CD4-positive, alpha-beta T cell treated with Interleukin-6 at 100 ng/mL for 8 hours (primary cell): ENCODE results near the gene MAST1.
"Not testable (repeated sequence)": the region's sequence is repeated elsewhere in the genome, so short reads cannot be mapped to it uniquely, and the experiment has no call there.

Experiments
- DNase-seq: peaks from one replicate; pipeline ENCODE4 v3.0.0-alpha.2; 2020; ENCODE audit warnings: mixed read lengths, low spot score

MAST1 gene

DNA sequence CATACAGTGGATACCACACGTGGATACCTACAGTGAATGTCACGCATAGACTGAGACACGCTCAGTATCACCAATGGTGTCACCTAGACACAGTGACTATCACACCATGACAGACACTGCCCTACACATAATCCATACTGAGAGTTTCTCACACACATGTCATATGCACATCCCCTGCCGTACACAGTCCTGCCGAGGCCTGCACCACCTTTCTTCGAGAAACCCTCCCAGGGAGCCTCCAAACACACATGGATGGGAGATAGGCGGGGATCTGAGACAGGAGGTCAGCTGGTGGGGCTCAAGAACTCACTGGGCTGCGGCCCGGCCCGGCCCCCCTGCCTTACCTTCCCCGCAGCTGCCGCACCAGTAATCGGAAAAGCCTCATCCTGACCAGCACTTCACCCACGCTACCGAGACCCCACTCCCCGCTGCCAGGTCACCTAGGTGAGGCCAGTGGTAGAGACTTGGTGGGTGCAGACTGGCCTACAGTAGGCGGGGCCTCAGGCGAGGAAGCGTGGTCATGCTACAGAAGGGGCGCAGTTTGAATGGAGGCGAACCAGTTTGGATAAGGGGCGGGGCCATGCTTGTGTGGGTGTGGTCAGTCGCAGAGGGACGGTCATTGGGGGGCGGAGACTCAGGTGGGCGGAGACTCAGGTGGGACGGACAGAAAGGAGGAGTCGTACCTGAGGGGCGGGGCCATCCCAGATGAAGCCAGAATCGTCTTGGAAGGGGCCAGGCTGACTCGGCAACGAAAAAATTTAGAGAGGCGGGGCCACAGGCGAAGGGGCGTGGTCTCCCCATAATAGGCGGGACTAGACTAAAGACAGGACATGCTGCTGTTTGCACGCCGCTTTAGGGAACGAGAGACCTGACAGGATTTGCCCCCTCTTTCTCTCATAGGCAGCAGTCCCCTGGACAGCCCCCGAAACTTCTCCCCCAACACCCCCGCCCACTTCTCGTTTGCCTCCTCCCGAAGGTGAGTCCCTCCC is 2.1 kb downstream of the MAST1 start:
- DNase-seq: no peak

DNA sequence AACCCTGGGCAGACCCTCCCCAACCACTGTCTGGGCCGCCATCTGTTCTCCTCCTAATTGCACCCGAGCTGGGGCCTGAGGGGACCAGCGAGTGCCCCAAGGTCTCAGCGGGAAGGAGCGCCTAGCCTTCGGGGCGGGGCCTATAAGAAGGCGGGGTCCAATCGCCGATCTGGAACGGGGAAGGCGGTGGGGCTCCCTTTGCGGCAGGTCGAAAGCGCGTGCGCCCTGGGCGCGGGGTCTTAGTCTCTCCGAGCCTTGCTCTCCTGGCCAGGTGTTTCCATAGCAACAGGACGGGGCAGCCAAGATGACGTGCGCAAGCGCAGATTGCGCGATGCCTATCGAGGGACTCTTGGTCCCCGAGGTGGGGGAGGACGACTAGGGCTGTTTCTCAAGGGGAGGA is 2.8 kb downstream of the MAST1 start:
- no peak for DNase-seq

DNA sequence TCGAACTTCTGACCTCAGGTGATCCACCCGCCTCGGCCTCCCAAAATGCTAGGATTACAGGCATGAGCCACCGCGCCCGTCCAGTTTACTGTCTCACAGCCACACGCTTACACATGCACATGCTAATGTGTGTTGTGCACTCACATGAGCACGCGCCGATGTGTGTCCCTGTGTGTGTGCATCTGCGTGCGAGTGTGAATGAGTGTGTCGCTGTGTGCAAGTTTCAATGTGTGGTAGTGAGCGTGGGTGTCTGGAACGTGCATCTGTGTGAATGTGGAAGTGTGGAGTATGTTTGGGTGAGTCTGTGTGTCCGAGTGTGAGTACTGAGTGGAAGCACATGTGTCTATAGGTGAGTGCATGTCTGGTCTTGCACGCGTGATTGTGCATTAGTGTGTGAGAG is 4.2 kb downstream of the MAST1 start:
- DNase-seq: no peak

DNA sequence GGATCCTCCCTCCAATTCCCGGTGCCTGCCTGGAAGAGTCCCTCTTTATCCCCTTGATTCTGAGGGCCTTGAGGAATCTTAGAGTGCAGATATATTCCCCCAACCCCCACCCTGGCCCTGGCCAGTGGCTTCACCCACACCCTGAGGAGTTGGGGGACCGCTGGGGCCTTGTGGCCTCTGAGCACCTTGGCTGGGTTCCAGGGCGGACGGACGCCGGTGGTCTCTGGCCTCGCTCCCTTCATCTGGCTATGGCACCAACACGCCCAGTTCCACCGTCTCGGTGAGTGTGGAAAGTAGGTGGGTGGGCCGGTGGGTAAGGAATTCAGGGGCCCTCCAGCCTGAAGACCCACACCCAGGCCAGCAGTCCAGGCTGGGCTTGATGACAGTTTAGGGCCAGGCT is 5.0 kb downstream of the MAST1 start:
- no peak for DNase-seq

DNA sequence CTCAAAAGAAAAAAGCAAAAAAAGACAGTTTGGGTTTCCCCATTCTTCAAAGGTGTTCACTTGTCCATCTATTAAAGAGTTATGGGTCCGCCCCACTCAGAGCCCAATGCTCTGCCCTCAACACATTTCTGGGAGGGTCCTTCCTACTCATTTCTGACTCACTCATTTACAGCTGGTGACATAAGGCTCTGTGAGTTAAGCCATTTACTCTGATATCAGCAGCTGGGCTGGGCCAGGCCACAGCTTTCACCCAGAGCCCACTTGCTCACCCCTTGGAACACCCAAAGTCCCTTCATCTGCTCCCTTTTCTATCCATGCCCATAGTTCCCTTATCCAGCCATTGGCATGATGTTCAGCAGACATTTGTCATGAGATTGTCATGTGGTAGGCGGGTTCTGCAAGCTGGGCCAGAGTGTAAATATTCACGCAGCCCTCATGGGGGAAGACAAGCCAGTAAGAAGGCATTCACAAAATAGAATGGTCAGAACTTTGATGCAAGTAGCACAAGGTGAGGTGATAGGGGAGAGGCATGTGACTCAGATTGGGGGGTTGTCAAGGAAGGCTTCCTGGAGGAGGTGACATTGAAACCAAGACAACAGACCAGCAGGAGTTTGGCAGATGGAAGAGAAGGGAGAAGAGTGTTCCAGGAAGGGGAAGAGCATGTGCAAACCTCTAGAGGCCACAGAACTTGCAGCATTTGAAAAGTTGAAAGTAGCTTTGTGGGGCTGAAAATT is 5.9 kb downstream of the MAST1 start:
- DNase-seq: no peak

DNA sequence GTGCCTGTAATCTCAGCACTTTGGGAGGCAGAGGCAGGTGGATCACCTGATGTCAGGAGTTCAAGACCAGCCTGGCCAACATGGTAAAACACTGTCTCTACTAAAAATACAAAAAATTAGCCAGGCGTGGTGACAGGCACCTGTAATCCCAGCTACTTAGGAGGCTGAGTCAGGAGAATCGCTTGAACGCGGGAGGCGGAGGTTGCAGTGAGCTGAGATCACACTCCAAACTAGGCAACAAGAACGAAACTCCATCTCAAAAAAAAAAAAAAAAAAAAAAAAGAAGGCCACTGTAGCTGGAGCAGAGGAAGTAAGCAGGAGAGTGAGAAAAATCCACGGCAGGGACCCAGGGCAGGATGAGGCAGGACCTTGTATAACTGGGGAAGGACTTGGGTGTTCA is 8.3 kb downstream of the MAST1 start:
- not testable (repeated sequence) for DNase-seq

DNA sequence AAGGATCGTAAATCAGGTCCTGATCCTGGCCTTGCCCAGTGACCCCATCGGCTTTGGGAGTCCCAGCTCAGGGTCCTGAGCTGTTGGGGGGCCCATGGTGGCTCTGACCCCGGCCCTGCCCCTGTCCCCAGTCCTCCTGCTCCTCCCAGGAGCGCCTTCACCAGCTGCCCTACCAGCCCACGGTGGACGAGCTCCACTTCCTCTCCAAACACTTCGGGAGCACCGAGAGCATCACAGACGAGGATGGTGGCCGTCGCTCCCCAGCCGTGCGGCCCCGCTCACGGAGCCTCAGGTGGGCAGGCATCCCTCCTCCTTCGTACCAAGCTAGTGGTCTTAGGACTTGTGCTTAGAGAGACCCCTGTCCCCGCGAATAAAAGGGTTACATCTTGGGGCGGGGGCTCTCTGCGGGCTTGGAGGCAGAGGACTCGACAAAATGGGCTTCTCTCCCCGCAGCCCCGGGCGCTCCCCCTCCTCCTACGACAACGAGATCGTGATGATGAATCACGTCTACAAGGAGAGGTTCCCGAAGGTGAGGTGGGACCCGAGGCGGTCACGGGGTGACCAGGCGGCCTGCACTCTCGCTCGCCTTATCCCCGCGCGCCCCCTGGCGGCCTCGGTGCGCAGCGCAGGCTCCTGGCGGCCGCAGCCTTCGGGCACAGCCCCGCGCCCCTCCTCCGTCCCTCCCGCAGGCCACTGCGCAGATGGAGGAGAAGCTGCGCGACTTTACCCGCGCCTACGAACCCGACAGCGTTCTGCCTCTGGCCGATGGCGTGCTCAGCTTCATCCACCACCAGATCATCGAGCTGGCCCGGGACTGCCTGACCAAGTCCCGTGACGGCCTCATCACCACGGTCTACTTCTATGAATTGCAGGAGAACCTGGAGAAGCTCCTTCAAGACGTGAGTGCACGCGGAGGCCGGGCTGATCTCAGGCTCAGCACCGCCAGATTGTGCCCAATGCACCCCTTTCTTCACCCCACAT is 9.1 kb downstream of the MAST1 start:
- peak; percentile 65 for DNase-seq

DNA sequence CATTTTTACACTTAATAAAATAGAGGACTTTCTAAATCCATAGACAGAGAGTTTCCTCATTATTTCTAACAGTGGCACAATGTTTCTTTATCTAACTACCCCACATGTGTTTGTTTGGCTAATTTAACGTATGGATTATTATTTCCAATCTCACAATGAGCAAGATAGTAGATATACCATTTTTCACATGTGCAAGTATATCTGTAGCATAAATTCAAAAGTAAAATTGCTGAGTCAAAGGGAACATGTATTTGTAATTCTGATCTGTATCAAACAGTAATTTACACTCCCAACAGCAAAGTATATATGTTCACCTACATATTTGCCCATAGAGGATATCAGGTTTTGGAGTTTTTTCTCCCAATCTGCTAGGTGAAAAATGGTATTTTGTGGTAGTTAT is 18.3 kb downstream of the MAST1 start:
- no peak for DNase-seq

DNA sequence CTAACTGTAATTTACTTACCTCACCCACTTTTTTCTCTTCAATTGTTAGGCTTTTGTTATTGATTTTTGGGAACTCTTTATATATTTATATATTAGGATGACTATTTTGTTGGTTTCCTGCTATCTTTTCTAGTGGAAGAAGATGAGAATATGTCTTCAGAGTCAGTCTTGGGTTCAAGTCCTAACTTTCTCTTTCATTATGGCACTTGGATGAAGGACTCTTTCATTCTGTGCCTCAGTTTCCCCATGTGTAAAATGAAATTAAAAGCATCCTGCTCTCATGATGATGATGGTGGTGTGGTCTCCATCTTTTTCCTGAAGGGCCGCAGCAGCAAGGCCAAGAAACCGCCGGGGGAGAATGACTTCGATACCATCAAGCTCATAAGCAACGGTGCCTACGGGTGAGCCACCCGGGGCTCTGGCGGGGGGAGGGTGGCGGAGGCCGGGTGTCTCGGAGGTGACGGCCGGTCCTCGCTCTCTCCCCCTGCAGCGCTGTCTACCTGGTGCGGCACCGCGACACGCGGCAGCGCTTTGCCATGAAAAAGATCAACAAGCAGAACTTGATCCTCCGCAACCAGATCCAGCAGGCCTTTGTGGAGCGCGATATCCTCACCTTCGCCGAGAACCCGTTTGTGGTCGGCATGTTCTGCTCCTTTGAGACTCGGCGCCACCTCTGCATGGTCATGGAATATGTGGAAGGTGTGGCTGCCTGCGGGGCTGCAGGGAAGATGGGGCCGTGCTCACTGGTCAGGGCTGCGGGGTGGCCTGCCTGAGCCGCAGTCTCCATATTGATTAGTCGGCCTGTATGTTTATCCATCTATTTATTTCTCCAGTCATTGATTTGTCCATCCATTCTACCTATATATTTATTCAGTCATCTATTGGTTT is 20.0 kb downstream of the MAST1 start:
- no peak for DNase-seq

DNA sequence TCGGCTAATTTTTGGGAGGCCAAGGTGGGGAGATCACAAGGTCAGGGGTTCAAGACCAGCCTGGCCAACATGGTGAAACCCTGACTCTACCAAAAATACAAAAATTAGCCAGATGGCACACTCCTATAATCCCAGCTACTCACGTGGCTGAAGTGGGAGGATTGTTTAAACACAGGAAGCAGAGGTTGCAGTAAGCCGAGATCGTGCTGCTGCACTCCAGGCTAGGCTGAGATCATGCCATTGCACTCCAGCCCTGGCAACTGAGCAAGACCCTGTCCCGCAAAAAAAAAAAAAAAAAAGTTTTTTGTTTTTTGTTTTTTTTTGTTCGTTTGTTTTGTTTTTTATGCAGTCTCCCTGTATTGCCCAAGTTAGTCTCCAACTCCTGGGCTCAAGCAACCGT is 21.2 kb downstream of the MAST1 start:
- DNase-seq: no peak

DNA sequence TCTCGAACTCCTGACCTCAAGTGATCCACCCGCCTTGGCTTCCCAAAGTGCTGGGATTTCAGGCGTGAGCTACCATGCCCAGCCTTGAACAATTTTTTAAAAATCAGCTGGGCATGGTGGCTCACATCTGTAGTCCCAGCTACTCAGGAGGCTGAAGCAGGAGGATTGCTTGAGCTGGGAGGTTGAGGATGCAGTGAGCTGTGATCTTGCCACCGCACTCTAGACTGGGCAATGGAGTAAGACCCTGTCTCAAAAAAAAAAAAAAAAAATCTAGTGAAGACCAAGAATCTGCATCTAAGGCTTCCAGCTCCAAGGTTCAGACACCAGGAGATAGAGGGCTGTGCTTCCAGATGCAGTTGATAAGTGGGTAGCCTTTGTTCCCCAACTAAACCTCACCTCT is 25.8 kb downstream of the MAST1 start:
- DNase-seq: no peak

DNA sequence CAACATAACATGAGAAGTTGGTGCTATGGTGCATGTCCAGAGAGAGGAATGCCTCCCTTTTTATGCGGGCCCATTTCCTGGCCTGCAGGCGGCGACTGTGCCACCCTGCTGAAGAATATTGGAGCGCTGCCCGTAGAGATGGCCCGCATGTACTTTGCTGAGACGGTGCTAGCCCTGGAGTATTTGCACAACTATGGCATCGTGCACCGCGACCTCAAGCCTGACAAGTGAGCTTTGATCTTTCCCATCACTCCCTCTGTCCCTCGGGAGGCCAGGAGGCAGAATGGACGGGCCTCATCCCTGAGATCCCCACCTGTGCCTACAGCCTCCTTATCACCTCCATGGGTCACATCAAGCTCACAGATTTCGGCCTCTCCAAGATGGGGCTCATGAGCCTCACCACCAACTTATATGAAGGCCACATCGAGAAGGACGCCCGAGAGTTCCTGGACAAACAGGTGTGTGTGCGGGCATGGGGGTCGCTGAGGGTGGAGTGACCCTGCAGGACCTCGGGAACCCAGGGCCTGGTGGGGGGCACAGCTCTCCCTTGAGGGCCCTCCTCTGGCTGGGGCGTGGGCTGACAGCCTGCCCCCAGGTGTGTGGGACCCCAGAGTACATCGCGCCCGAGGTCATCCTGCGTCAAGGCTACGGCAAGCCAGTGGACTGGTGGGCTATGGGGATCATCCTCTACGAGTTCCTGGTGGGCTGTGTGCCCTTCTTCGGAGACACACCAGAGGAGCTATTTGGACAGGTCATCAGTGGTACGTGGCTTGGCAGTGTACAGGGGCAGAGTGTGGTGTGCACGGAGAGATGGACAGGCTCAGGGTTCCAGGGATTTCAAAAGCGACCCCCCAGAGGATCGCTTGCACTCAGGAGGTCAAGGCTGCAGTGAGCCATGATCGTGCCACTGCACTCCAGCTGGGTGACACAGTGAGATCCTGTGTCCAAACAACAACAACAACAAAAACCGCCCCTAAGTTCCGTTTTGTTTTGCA is 26.7 kb downstream of the MAST1 start:
- no peak for DNase-seq

DNA sequence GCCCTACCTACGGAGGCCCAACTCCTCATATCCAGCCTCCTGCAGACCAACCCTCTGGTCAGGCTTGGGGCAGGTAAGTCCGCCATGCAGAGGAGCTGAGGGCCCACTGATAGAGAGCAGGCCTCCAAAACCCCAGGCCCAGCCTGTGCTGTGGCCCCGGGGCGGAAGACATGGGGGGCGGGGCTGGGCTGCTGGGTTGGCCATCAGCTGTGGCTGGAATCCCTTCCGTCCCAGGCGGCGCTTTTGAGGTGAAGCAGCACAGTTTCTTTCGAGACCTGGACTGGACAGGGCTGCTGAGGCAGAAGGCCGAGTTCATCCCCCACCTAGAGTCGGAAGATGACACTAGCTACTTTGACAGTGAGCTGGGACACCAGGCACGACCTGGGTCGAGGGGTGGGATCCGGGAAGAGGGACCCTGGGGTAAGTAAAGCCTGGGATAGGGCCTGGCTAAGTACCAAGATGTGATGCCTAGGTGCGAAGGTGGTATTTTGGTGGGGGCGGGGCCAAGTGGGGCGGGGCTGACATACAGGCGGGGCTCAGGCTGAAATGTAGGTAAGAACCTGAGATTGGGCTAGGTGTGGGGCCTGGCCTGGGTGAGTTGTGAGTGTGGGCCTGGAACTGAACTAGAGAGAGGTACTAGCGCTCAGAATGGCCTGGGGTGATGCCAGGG is 27.6 kb downstream of the MAST1 start:
- DNase-seq: no peak

DNA sequence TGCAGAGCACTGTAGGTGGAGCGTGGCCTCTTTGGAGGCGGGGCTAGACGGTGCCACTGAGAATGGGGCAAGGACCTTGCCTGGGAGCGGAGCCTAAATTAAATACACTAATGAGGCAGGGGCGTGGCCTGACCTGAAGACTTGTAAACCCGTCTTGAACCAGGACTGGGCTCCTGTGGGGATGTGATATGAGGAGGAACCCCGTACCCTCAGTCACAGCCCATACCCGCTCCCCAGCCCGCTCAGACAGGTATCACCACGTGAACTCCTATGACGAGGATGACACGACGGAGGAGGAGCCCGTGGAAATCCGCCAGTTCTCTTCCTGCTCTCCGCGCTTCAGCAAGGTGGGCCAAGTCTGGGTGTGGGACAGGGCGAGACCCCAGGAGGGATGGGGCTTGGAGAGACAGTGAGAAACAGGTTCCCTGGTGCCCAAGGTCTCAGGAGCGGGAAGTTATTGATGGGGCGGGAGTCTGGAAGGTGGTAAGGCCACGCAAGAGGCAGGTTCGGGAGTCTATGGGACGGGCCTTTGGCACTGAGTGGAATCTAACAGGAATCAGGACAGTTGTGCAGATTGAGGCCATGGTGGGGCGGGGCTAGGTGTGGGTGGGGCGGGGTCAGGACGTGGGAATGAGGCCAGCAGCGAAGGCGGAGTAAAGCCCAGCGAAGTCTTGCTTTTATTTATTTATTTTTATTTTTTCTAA is 28.3 kb downstream of the MAST1 start:
- DNase-seq: no peak

DNA sequence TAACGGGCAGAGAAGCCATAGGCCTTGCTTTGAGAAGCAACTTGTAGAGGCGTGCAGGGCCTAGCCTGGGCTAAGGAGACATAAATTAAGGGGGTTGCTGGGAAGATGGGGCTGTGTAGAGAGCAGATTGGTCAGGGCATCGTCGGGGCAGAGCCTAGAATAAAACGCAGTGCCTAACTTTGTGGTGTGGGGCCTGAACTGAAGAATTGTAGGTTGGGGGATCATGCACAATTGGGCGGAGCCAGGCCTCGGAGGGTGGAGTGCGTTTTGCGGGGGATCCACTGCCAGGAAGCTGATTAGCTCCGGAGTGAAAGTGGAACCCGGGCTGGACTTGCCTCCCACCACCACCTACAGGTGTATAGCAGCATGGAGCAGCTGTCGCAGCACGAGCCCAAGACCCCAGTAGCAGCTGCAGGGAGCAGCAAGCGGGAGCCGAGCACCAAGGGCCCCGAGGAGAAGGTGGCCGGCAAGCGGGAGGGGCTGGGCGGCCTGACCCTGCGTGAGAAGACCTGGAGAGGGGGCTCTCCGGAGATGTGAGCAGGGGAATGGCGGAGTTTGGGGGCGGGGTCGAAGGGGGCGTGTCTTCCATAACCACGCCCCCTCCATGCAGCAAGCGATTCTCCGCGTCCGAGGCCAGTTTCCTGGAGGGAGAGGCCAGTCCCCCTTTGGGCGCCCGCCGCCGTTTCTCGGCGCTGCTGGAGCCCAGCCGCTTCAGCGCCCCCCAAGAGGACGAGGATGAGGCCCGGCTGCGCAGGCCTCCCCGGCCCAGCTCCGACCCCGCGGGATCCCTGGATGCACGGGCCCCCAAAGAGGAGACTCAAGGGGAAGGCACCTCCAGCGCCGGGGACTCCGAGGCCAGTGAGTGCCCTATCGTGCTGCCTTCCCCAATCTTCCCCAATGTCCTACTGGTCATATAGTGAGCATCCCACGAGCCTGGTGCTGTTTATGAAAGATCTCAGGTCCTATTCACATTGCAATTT is 29.1 kb downstream of the MAST1 start:
- peak; percentile 51 for DNase-seq

DNA sequence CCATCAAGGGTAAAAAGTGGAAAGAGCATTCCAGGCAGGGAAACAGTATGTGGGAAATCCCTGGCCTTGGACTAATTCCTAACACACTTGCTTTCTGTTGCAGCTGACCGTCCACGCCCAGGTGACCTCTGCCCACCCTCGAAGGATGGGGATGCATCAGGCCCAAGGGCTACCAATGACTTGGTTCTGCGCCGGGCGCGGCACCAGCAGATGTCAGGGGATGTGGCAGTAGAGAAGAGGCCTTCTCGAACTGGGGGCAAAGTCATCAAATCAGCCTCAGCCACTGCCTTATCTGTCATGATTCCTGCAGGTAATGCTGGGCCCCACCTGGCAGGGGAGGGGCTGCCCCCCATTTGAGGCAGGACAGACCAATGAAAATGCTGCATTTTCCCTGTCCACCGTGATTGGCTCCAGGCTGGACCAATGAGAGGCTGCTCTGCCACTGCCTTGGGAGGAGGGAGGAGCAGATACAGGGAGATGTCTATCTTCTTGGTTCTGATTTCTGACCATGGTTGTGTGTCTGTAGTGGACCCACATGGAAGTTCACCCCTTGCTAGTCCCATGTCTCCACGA is 30.3 kb downstream of the MAST1 start:
- no peak for DNase-seq

DNA sequence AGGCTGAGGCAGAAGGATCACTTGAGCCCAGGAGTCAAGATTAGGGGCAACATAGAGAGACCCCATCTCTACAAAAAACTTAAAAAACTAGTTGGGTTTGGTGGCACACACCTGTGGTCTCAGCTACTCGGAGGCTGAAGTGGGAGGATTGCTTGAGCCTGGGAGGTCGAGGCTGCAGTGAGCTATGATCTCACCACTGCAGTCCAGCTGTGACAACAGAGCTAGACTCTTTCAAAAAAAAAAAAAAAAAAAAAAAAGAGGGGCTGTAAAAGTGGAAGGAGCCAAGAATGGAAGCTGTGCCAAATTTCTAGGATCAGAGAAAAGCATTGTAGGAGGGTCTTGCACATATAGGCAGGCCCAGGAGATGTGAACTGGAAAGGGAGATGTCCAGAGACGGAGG is 33.4 kb downstream of the MAST1 start:
- DNase-seq: no peak
